ENCODE results near the gene IL3.

DNA sequence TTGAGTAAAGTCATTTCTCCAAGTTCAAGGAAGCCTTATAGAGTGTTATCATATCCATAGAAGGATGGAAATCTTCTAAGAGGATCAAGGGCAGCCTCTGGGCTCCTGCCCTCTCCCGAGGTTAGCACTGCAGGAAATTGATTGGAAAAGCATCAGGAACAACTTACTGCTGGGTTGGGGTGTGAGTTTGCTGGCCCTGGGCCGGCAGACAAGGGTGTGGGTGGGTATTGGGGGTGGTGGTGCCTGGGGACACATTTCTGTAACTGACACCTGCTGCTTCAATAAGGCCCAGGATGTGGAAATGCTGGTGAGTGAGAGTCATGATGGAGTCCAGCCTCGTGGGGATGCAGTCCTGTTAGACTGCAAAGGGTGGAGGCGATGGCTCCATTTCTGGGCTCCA is 18.6 kb downstream of the IL3 start:
- TF ChIP-seq, protein P1, sequence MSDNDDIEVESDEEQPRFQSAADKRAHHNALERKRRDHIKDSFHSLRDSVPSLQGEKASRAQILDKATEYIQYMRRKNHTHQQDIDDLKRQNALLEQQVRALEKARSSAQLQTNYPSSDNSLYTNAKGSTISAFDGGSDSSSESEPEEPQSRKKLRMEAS (IDR thresholded peaks at IDR 0.05) = no peak
- TF ChIP-seq YY1 (IDR thresholded peaks at IDR 0.05; ENCODE audit: low read depth) (no peak), EP300 (IDR thresholded peaks at IDR 0.05; ENCODE audit: borderline replicate concordance) (no peak), TCF12 (IDR thresholded peaks at IDR 0.05; ENCODE audit: low read depth) (no peak), TEAD4 (IDR thresholded peaks at IDR 0.05) (no peak), TAF1 (IDR thresholded peaks at IDR 0.05; ENCODE audit: low read depth) (no peak), RAD21 (IDR thresholded peaks at IDR 0.05; ENCODE audit: low read depth) (no peak)
- TF ChIP-seq, protein P2, sequence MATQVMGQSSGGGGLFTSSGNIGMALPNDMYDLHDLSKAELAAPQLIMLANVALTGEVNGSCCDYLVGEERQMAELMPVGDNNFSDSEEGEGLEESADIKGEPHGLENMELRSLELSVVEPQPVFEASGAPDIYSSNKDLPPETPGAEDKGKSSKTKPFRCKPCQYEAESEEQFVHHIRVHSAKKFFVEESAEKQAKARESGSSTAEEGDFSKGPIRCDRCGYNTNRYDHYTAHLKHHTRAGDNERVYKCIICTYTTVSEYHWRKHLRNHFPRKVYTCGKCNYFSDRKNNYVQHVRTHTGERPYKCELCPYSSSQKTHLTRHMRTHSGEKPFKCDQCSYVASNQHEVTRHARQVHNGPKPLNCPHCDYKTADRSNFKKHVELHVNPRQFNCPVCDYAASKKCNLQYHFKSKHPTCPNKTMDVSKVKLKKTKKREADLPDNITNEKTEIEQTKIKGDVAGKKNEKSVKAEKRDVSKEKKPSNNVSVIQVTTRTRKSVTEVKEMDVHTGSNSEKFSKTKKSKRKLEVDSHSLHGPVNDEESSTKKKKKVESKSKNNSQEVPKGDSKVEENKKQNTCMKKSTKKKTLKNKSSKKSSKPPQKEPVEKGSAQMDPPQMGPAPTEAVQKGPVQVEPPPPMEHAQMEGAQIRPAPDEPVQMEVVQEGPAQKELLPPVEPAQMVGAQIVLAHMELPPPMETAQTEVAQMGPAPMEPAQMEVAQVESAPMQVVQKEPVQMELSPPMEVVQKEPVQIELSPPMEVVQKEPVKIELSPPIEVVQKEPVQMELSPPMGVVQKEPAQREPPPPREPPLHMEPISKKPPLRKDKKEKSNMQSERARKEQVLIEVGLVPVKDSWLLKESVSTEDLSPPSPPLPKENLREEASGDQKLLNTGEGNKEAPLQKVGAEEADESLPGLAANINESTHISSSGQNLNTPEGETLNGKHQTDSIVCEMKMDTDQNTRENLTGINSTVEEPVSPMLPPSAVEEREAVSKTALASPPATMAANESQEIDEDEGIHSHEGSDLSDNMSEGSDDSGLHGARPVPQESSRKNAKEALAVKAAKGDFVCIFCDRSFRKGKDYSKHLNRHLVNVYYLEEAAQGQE (IDR thresholded peaks at IDR 0.05; ENCODE audit: low read depth) = no peak

Measured in Ishikawa (cell line).